LNCAP (cell line): ENCODE data around the gene OAS1.

ENCODE experiments used
- TF ChIP-seq, protein P1 (sequence below): fragments of 450-650 bp; IDR thresholded peaks from 2 replicates; pipeline ENCODE4 v1.5.1; 2017; ENCODE audit warnings: mild to moderate bottlenecking

The OAS1 gene

DNA sequence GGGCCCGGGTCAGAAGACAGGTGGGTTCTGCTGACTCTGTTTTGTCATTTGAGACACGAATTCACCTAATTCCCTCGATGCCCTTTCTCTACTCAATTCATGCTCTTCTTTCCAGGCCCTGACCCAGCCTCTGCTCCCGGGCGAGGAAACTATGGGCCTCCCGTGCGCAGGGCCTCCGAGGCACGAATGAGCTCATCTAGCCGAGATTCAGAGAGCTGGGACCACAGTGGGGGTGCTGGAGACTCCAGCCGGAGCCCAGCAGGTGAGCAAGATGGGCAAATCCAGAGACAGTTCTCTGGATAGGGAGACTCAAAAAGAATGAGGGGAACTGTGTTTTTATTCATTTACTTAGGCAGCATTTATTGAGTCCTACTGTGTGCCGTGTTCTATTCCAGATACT is 37.0 kb upstream of the OAS1 start:
- TF ChIP-seq, protein P1, sequence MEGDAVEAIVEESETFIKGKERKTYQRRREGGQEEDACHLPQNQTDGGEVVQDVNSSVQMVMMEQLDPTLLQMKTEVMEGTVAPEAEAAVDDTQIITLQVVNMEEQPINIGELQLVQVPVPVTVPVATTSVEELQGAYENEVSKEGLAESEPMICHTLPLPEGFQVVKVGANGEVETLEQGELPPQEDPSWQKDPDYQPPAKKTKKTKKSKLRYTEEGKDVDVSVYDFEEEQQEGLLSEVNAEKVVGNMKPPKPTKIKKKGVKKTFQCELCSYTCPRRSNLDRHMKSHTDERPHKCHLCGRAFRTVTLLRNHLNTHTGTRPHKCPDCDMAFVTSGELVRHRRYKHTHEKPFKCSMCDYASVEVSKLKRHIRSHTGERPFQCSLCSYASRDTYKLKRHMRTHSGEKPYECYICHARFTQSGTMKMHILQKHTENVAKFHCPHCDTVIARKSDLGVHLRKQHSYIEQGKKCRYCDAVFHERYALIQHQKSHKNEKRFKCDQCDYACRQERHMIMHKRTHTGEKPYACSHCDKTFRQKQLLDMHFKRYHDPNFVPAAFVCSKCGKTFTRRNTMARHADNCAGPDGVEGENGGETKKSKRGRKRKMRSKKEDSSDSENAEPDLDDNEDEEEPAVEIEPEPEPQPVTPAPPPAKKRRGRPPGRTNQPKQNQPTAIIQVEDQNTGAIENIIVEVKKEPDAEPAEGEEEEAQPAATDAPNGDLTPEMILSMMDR, result no peak

- TF ChIP-seq, protein P1, result no peak
These were observed 36.3 kb upstream of the OAS1 start for GRCh38 chr12:112870267-112870980.

GRCh38 chr12:112875608-112876007 is 31.2 kb upstream of the OAS1 start:
- TF ChIP-seq, protein P1, result no peak

- TF ChIP-seq, protein P1, result no peak
These were observed 30.3 kb upstream of the OAS1 start for GRCh38 chr12:112876506-112876905.

DNA sequence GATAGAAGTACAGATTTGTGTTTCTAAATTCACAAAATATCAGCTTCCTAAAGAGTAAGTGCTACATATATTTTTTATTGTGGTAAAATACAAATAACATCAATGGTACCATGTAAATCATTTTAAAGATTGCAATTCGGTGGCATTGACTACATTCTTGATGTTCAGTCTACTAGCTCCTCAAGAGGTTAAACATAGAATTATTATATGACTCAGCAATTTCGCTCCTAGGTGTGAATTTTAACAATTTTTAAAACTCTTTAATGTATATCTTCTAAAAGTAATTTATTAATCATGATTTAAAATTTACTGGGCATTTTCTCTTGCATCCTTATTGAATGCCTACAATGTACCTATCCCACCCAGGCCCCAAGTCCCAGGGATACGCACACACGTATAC is 29.8 kb upstream of the OAS1 start:
- TF ChIP-seq, protein P1, result no peak

DNA sequence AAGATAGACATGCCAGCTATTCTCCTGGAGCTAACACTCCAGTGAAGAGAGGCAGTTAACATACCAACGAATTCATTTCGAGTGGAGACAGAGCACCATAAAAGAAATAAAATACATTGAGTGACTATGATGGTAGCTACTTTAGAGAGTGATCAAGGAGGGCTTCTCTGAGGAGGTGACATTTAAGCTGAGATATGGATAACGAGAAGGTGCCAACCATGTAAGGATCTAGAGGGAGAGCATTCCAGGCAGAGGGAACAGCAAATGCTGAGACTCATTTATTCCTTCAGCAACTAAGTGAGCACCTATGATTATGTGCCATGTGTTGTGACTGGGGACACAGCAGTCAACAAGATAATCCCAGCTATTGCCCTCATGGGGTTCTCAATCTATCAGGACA is 28.3 kb upstream of the OAS1 start:
- TF ChIP-seq, protein P1, result no peak

- TF ChIP-seq, protein P1, result no peak
These were observed 27.5 kb upstream of the OAS1 start for GRCh38 chr12:112879191-112879705.
